GM18526 (cell line): ENCODE data around the gene ARID3A.

Experiments used
- POLR2A ChIP-seq: IDR thresholded peaks from 3 replicates; pipeline ENCODE4 v1.6.1; 2011; ENCODE audit not compliant: insufficient read length; ENCODE audit errors: extremely low read depth

The ARID3A gene

DNA sequence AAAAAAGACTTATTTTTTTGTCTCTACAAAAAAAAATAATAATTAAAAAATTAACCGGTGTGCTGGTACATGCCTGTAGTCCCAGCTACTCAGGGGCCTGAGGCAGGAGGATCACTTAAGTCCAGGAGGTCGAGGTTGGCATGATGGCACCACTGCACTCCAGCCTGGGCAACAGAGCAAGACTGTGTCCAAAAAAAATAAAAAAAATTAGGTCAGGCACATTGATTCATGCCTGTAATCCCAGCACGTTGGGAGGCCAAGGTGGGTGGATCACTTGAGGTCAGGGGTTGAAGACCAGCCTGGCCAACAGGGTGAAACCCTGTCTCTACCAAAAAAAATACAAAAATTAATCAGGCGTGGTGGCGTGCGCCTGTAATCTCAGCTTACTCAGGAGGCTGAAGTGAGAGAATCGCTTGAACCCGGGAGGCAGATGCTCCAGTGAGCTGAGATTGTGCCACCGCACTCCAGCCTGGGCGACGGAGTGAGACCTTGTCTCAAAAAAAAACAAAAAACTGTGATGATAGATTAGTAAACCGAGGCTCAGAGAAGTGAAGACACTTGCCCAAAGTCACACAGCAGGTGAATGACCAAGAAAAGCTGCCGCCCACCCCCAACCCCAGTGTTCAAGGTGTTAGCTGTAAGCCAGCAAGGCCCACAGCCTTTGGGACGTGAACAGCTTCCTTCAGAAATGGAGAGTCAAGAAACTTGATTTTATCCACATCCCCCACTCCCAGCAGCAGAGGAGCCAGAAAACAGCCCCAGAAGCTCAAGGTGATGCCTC lies 23.2 kb upstream of the ARID3A start:
- no peak for TF ChIP-seq POLR2A

DNA sequence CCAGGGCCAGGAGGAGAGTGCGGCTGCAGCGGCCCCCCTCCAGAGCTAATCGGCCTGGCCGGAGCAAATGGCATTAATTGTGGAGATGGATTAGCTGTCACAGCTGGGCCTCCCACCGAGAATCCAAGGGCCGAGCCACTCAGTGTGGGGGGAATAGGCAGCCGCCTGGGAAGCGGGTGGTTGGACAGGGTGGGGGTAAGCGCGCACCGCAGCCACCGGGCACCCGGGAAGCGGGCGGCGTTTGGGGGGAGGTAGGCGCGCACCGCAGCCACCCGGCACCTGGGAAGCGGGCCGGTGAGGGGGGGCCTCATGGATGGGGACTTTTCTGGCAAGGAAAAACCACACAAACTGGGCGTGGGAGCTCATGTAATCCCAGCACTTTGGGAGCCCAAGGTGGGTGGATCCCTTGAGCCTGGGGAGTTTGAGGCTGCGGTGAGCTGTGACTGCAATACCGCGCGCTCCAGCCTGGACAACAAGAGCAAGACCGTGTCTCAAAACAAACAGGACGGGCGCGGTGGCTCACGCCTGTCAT lies 22.5 kb upstream of the ARID3A start:
- no peak for TF ChIP-seq POLR2A

DNA sequence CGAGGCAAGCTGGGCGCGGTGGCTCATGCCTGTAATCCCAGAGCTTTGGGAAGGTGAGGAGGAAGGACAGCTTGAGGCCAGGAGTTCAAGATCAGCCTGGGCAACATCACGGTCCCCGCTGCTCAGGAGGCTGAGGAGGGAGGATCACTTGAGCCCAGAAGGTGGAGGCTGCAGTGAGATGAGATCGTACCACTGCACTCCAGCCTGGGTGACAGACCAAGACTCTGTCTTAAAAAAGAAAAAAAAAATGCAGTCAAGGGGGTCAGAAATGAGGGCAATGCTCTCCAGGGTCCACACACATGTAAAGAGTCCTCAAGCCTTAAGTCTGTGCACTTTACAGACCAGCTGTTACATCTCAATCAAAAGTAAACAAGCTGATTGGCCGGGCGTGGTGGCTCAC lies 21.3 kb upstream of the ARID3A start:
- TF ChIP-seq POLR2A = no peak

DNA sequence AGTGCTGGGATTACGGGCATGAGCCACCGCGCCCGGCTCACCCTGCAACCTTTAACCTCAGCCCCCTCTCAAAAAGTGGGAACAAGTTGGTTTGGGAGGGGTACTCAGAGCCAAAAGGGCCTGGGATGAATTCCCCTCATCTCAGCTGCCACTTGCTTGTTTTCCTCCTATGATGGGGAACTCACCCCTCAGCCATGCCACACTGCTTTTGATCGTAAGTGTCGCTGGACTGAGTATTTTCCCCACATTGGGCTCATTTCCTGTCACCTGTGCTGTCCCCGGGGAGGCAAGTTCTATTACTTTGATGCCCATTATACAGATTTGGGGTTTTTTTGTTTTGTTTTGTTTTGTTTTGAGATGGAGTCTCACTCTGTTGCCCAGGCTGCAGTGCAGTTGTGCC lies 19.4 kb upstream of the ARID3A start:
- TF ChIP-seq POLR2A = no peak

DNA sequence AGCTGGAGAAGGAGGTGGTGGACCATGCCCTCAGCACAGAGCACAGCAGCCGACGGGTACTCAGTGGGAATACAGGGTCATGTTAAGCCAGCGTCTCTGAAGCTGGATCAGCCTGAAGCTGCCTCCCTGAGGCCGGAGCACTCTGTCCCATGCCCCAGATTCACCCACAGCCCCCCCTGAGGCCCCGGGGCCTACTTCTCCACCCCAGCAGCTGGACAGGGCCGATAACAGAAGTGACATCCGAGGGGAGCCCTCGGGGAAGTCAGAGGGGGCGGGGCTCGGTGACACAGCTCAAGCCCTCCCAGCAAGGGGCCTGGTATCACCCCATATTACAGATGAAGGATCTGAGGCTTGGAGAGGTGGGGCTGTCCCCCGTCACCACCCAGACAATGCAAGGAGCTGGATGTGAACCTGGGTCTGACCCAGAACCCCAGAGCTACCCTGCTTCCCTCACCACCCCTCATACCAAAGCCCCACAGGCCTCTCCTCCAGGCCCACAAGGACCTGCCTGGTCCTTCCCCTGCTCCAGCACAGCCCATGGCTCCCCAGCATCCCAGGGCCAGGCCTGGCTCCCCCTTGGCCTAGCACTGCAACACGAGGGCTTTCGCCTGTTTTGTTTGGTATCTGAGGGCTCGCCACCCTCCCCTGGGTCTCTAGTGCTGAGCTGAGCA lies 18.5 kb upstream of the ARID3A start:
- TF ChIP-seq POLR2A = no peak

DNA sequence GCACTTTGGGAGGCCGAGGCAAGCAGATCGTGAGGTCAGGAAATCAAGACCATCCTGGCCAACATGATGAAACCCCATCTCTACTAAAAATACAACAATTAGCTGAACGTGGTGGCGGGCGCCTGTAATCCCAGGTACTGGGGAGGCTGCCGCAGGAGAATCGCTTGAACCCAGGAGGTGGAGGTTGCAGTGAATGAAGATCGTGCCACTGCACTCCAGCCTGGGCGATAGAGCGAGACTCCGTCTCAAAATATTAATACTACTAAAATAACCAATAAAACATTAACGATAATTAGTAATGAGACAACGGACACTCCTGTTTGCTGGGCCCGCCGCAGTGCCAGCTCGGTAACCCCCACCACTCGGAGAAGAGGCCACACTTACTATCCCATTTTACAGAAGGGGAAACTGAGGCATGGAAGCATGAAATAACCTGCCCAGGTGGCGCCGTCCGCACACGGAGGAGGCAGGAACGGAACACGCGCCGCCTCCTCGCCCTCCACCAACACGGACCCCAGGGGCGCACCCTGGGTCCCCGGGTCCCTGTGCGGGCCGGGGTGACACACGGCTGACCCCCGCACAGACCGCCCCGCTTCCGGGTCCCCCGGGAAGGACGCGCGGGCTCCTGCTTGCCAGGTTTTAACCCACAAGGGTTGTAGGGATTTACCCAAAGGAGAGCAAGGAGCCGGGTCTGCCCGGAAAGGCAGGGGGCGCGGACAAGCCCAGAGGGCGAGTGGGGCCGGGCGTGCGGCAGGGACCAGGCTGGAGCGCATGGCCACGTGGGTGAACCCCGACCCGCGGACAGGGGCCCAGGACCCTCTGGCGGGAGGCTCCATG lies 14.4 kb upstream of the ARID3A start:
- TF ChIP-seq POLR2A = no peak

DNA sequence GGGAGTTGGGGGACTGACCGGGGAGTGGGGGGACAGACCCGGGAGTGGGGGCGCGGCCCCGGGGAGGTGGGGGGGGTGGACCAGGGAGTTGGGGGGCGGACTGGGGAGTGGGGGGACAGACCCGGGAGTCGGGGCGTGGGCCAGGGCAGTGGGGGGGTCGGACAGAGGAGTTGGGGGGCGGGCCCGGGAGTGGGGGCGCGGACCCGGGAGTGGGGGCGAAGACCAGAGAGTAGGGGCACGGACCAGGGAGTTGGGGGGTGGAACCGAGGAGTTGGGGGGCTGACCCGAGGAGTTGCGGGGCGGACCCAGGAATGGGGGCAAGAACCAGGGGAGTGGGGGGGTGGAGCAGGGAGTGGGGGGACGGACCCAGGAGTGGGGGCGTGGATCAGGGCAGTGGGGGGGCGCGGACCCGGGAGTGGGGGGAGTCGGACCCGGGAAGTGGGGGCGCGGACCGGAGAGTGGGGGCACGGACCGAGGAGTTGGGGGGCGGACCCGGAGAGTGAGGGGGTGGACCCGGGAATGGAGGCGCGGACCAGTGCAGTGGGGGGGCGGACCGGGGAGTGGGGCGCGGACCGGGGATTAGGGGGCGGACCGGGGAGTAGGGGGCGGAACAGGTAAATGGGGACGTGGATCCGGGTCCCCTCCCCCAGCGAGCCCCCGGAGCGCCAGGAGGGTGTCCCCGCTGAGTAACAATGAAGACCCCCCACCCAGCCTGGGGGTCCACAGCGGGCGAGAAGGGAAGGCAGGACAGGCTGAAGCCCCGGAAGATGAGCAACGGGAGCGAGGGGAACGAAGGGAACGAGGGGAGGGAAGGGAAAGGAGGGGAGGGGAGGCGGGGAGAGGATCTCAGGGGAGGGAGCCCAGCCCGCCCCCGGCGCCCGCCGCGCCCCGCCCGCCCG lies 13.4 kb upstream of the ARID3A start:
- no peak for TF ChIP-seq POLR2A

DNA sequence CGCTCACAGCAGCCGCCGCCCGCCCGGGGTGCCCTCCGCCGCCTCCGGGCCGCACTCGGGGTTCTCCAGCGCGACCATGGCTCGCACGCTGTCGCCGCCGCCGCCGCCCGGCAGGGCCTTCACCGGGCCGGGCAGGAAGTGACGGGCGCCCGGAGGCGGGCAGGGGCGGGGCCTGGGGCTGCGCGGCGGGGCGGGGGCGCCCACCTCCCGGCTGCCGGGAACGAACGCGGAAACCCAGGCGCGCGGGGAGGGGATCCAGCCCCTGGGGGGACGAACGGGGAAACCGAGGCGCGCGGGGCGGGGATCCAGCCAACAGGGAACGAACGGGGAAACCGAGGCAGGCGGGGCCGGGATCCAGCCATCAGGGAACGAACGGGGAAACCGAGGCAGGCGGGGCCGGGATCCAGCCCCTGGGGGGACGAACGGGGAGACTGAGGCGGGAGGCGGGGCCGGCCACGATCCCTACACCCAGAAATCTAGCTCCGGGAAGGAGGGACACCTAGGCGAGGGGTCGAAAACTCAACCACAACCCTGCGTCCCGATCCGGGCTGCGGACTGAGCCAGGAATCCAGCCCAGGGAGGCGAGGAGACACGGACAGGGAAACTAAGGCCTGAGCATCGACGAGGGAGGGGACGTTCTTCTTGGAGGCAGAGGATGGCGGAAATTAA lies 12.6 kb upstream of the ARID3A start, which contains the start of gene R3HDM4:
Gene R3HDM4, minus strand, starts transcription at position 140 of the 669 bp plus-strand sequence. Its CDS starts 62 bp downstream, at position 78.
- TF ChIP-seq POLR2A = peak; percentile 66

DNA sequence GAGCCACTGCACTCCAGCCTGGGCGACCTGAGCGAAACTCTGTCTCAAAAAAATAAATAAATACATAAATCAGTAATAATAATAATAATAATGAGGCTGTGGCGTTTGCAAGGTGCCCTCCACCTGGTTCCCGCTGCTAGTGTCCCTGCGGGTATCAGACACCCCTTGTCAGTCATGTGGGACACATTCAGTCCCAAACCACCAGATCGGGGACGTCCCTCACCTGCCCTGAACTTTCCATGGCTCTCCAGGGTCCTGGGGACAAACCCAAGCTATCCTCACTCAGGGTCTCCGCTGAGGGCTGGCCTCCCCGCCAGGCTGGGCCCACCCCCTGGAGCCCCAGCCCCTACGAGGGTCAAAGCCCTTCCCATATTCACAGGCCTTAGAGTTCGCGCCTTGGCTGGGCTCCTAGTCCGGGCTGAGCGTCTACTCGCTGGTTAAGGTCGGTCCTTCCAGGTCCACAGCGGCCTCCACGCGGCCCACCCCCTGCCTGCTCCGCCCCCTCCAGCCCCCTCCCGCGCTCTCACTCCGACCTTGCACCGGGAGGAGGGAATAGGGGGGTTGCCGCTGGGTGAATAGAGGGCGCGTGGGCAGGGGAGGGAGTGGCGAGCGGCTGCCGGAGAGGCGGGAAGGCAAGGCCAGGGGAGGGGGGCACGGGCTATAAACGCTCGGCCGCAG lies 9.1 kb upstream of the ARID3A start:
- TF ChIP-seq POLR2A = no peak

DNA sequence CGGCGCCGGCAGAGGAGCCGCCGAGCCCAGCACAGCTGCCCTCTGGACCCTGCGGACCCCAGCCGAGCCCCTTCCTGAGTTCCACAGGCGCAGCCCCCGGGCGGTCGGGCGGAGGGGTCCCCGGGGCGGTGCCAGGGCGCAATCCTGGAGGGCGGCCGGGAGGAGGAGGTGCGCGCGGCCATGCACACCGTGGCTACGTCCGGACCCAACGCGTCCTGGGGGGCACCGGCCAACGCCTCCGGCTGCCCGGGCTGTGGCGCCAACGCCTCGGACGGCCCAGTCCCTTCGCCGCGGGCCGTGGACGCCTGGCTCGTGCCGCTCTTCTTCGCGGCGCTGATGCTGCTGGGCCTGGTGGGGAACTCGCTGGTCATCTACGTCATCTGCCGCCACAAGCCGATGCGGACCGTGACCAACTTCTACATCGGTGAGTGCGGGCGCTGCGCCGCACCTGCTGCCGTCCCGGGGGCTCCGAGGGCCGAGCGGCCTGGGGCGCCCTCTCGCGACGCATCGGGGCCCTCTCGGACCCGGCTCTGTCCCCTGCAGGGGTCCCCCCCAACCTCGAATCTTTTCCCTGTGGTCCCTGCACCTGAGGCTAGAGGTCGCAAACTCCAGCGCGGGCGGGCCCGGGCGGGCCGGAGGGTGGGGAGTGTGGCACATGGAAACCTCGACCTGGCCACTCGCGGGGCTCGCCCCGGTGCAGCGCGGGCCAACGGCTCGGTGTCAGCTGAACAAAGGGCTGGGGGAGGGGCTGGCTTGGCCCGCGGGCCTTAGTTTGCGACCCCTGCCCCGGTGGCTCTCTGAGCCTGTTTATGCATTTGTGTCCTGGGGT lies 8.3 kb upstream of the ARID3A start, which contains the start of gene KISS1R:
Gene KISS1R, plus strand, starts transcription at position 11 of the 829 bp plus-strand sequence. Its CDS starts 170 bp downstream, at position 181.
- no peak for TF ChIP-seq POLR2A

DNA sequence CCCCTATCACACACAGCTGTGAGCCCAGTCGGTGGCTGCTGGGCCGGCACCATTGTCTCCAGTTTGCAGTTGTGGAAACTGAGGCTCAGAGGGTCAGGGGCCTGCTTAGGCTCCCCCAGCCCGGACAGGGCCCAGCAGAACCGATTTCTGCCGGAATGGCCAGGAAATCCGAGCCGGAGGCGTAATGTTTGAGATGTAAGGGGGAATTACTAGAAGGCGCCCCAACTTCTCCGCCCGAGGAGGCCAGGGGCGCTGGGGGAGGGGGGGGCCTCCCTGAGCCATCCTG lies 7.7 kb upstream of the ARID3A start:
- no peak for TF ChIP-seq POLR2A

DNA sequence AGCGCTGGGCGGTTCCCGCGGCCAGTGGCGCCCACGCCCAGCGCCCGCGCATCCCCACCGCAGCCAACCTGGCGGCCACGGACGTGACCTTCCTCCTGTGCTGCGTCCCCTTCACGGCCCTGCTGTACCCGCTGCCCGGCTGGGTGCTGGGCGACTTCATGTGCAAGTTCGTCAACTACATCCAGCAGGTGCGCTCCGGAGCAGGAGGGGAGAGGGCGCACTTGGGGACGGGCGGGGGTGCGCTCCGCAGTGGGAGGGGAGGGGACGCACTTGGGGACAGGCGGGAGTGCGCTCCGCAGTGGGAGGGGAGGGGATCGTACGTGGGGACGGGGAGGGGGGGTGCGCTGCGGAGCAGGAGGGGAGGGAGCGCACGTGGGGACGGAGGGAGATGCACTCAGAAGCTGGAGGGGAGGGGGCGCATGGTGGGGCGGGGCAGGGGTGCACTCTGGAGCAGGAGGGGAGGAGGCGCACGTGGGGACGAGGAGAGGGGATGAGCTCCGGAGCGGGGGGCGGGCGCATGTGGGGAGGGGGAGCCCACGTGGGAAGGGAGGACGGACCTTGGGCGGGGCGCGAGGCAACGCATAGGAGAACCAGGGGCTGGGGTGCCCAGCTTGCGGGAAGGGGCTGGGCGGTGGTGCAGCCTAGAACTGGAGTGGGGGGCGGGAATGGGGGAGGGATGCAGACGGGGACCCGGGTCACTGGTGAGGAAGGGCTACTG lies 7.2 kb upstream of the ARID3A start:
- TF ChIP-seq POLR2A = no peak
